Measurements from ENCODE around the gene NKTR. TPM values are rescaled to one million over a fixed set of nuclear protein-coding genes. Genes with fewer than 3 reads are reported as not detected.

Gene NKTR
- polyA plus RNA-seq, 3 donors, result 2.6 to 78.5 (median 5.8) TPM

DNA sequence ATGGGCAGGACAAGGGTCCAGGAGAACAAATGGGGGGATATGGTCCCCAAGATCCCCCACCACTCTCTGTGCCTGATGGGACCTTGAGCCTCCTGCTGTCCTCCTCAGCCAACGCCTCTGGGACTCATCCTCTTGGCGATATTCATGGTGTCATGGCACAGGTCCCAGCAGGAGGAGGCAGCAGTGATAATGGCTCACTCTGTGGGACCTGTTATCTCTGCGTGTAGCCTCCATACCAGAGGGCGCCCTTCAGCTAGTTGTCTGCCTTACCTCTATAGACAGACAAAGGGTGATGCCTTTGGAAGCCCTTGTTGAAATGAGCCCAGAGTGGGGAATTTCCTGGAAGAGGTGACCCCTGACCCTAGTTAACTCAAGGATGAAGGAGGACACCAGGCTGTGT, 60.4 kb downstream of the NKTR start:
- Histone ChIP-seq H3K9me3 (replicated peaks in 1 of 2; ENCODE audit: control insufficient read depth in 1 of 2, insufficient read depth in 1 of 2, low read length in 2 of 2) (no peaks in the 10 kb centered on the region), H2AFZ (ENCODE audit: insufficient read depth, low read depth, low read length, poor library complexity, severe bottlenecking) (no peak overlapping the region), H3K79me2 (ENCODE audit: insufficient read depth, low read length) (peaks cover 13% of the 10 kb centered on the region), H3K4me1 (ENCODE audit: control insufficient read depth in 1 of 2, insufficient read depth in 2 of 2, low read length in 2 of 2) (peaks cover 13 to 29% of the 10 kb centered on the region in 2 donors), H3K4me3 (replicated peaks in 1 of 3; ENCODE audit: low read depth in 2 of 3, low read length in 3 of 3) (no peak overlapping the region), H3K27me3 (ENCODE audit: control insufficient read depth in 2 of 2, insufficient read depth in 2 of 2, low read length in 2 of 2) (no peaks in the 10 kb centered on the region), H3K27ac (ENCODE audit: low read depth in 1 of 2, low read length in 2 of 2) (no peak overlapping the region), H4K20me1 (ENCODE audit: insufficient read depth, low read length) (peaks cover 24% of the 10 kb centered on the region), H3K4me2 (replicated peaks; ENCODE audit: extremely low read depth, low read length, poor library complexity, severe bottlenecking) (no peak overlapping the region), H3K36me3 (replicated peaks in 1 of 2; ENCODE audit: control insufficient read depth in 1 of 2, insufficient read depth in 2 of 2, low read length in 2 of 2) (peaks cover 8 to 36% of the 10 kb centered on the region in 2 donors), H3K9ac (ENCODE audit: insufficient read depth, low read length, poor library complexity, severe bottlenecking) (no peak overlapping the region)
- no peak for DNase-seq
- intact Hi-C loops (cut with micrococcal nuclease), result no loop called here
- Mint-ChIP-seq H3K27ac (no peak overlapping the region), H3K9me3 (peaks cover 0 to 3% (median 0%) of the 10 kb centered on the region in 7 donors), H3K36me3 (peaks cover 22 to 49% of the 10 kb centered on the region in 2 donors), H3K4me3 (no peak overlapping the region), H3K4me1 (peaks cover 30% of the 10 kb centered on the region), H3K27me3 (ENCODE audit: low read depth in 3 of 3) (peaks cover 0 to 3% (median 1%) of the 10 kb centered on the region in 3 donors)
- 78% methylated on average over 2 of the region's 4 CpGs for WGBS (ENCODE audit: insufficient coverage)
- TF ChIP-seq, protein P1, sequence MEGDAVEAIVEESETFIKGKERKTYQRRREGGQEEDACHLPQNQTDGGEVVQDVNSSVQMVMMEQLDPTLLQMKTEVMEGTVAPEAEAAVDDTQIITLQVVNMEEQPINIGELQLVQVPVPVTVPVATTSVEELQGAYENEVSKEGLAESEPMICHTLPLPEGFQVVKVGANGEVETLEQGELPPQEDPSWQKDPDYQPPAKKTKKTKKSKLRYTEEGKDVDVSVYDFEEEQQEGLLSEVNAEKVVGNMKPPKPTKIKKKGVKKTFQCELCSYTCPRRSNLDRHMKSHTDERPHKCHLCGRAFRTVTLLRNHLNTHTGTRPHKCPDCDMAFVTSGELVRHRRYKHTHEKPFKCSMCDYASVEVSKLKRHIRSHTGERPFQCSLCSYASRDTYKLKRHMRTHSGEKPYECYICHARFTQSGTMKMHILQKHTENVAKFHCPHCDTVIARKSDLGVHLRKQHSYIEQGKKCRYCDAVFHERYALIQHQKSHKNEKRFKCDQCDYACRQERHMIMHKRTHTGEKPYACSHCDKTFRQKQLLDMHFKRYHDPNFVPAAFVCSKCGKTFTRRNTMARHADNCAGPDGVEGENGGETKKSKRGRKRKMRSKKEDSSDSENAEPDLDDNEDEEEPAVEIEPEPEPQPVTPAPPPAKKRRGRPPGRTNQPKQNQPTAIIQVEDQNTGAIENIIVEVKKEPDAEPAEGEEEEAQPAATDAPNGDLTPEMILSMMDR (IDR thresholded peaks at IDR 0.05), result no peak

DNA sequence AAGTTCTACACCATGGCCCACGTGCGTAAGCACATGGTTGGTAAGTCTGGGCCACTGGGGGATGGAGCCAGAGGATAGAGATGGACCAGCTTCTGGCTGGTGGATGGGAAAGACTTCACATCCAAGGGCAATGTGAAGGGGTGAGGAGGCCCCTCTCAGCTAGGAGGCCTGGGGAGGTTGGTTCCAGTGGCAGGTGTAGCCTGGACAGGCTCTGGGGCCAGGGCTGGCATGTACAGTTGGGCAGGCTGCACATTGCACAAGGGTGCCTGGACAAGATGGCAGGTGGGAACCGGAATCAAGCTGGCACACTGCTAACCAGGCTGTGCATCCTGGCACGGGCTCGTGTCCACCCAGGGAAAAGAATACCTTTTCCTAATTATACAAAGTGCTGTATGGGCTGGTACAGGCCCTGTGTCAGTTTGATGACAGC, 61.1 kb downstream of the NKTR start:
- H4K20me1 ChIP-seq (ENCODE audit: insufficient read depth, low read length), result peaks cover 17% of the 10 kb centered on the region
- H3K4me2 ChIP-seq (replicated peaks; ENCODE audit: extremely low read depth, low read length, poor library complexity, severe bottlenecking), result no peak overlapping the region
- no peak overlapping the region for H3K9ac ChIP-seq (ENCODE audit: insufficient read depth, low read length, poor library complexity, severe bottlenecking)
- no peaks in the 10 kb centered on the region for H3K9me3 ChIP-seq (replicated peaks in 1 of 2; ENCODE audit: control insufficient read depth in 1 of 2, insufficient read depth in 1 of 2, low read length in 2 of 2)
- H3K4me3 Mint-ChIP-seq, result no peak overlapping the region
- no peak overlapping the region for H2AFZ ChIP-seq (ENCODE audit: insufficient read depth, low read depth, low read length, poor library complexity, severe bottlenecking)
- 98% methylated on average over 4 of the region's 5 CpGs for WGBS (ENCODE audit: insufficient coverage)
- peaks cover 0 to 3% (median 0%) of the 10 kb centered on the region in 7 donors for H3K9me3 Mint-ChIP-seq
- H3K27ac Mint-ChIP-seq, result peak overlapping the region in 1 of 7 donors; percentile 15
- peaks cover 22 to 49% of the 10 kb centered on the region in 2 donors for H3K36me3 Mint-ChIP-seq
- H3K27me3 Mint-ChIP-seq (ENCODE audit: low read depth in 3 of 3), result peaks cover 0 to 3% (median 1%) of the 10 kb centered on the region in 3 donors
- DNase-seq, result no peak
- intact Hi-C loops (cut with micrococcal nuclease), result no loop called here
- peaks cover 24% of the 10 kb centered on the region for H3K4me1 Mint-ChIP-seq
- H3K27me3 ChIP-seq (ENCODE audit: control insufficient read depth in 2 of 2, insufficient read depth in 2 of 2, low read length in 2 of 2), result no peaks in the 10 kb centered on the region
- H3K27ac ChIP-seq (ENCODE audit: low read depth in 1 of 2, low read length in 2 of 2), result no peak overlapping the region
- peaks cover 9 to 22% of the 10 kb centered on the region in 2 donors for H3K4me1 ChIP-seq (ENCODE audit: control insufficient read depth in 1 of 2, insufficient read depth in 2 of 2, low read length in 2 of 2)
- H3K36me3 ChIP-seq (replicated peaks in 1 of 2; ENCODE audit: control insufficient read depth in 1 of 2, insufficient read depth in 2 of 2, low read length in 2 of 2), result peaks cover 8 to 36% of the 10 kb centered on the region in 2 donors
- H3K4me3 ChIP-seq (replicated peaks in 1 of 3; ENCODE audit: low read depth in 2 of 3, low read length in 3 of 3), result no peak overlapping the region
- H3K79me2 ChIP-seq (ENCODE audit: insufficient read depth, low read length), result peaks cover 6% of the 10 kb centered on the region
- TF ChIP-seq, protein P1 (IDR thresholded peaks at IDR 0.05), result no peak
